ENCODE data around the gene C22orf23. TPM values are rescaled to one million over a fixed set of nuclear protein-coding genes. Genes with fewer than 3 reads are reported as not detected.
A peak's percentile ranks its signal among the peaks of the same experiment; 100 is the strongest.

C22orf23 gene
- total and polyA plus RNA-seq, 2 of the 4 experiments (the other 2 are of a cell fraction), result 0.39 to 0.54 TPM

DNA sequence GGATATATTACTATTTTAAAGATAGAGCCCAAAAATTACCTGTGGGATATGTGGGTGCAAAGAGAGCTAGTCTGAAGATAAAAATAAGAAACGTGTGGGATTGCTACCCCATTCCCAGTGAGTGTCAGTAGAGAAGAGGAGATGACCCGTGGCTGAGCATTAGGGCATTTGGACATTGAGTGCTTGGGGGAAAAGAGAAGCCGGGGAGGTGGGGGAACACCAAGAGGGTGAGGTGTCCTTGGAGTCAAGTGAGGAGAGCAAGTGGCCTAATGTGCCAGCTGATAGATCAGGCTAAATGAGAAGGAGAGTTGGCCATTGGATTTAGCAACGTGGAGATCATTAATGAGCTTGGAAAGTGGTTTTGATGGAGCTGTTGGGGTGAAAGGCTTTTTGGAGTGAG, 1.3 kb upstream of the C22orf23 start:
- no peak overlapping the region for H2BK120ac ChIP-seq (ENCODE audit: low read depth, low read length)
- in situ Hi-C loops (cut with MboI; ENCODE audit: low sequenced_read_pairs) (no loop called here), dilution Hi-C loops (cut with HindIII; ENCODE audit: low sequenced_read_pairs, unreplicated experiment) (no loop called here), intact Hi-C loops (cut with micrococcal nuclease) (no loop called here)
- H4K8ac ChIP-seq (ENCODE audit: low read depth in 2 of 2, low read length in 2 of 2), result no peak overlapping the region
- H3K14ac ChIP-seq (replicated peaks; ENCODE audit: low read depth, low read length), result no peak overlapping the region
- H3K9me3 ChIP-seq (ENCODE audit: control insufficient read depth, insufficient read depth, low read length), result no peaks in the 10 kb centered on the region
- ChIA-PET CTCF (no interaction called here), POLR2A (ENCODE audit: unreplicated experiment) (interaction anchor here (0.6 kb wide), 1 partner anchor 48 kb away, joined by 14 read pairs; no protein-coding TSS in a partner anchor)
- H3K36me3 ChIP-seq (ENCODE audit: control insufficient read depth, insufficient read depth, low read length), result peaks cover 24% of the 10 kb centered on the region
- H3K4me1 ChIP-seq (ENCODE audit: control insufficient read depth, insufficient read depth, low read length), result peaks cover 5% of the 10 kb centered on the region
- H3K27me3 ChIP-seq (ENCODE audit: control insufficient read depth, insufficient read depth, low read length), result no peaks in the 10 kb centered on the region
- H2AK9ac ChIP-seq (replicated peaks; ENCODE audit: low read depth, low read length, poor library complexity), result no peak overlapping the region
- H3K23ac ChIP-seq (ENCODE audit: low read depth, low read length), result 0 out of 2 replicates have a peak overlapping the region, but pooled peaks have one; percentile 31
- H3K9ac ChIP-seq (ENCODE audit: low read depth, low read length), result no peak overlapping the region
- no peak overlapping the region for H3K18ac ChIP-seq (ENCODE audit: low read depth, low read length)
- peaks cover 22 to 37% of the 10 kb centered on the region in 2 experiments for H3K79me1 ChIP-seq (ENCODE audit: low read depth in 1 of 2, low read length in 2 of 2)
- no peak overlapping the region for H2AFZ ChIP-seq (replicated peaks; ENCODE audit: low read length, poor library complexity)
- H3K4me3 ChIP-seq (ENCODE audit: insufficient read depth, low read depth, low read length), result no peak overlapping the region
- H4K5ac ChIP-seq (ENCODE audit: low read depth, low read length), result no peak overlapping the region
- no peak overlapping the region for H2BK20ac ChIP-seq (ENCODE audit: low read depth, low read length)
- H3K27ac ChIP-seq (ENCODE audit: insufficient read depth, low read length), result no peak overlapping the region
- H4K20me1 ChIP-seq (ENCODE audit: insufficient read depth, low read length), result no peaks in the 10 kb centered on the region; the same call in 1 of the 2 replicates
- no peak overlapping the region for H3K56ac ChIP-seq (ENCODE audit: extremely low read depth, insufficient read depth, low read length)
- H2BK5ac ChIP-seq (ENCODE audit: low read depth, low read length, poor library complexity, severe bottlenecking), result no peak overlapping the region
- DNase-seq (no peak), ATAC-seq (ENCODE audit: low read depth) (no peak)
- no TSS peak for BruUV-seq (replicated peaks)
- no peak overlapping the region for H2BK15ac ChIP-seq (ENCODE audit: low read depth, low read length)
- 74% methylated on average over 2 of the region's 4 CpGs; no CpG with 5 or more reads in 1 of the 2 experiments for WGBS, 2 experiments (ENCODE audit: extremely low coverage in 2 of 2, insufficient read length in 1 of 2)
- H3K4me2 ChIP-seq (ENCODE audit: low read depth, low read length), result peak overlapping the region; percentile 92
- peaks cover 3% of the 10 kb centered on the region for H3K9me1 ChIP-seq (ENCODE audit: insufficient read depth, low read length)
- no peak for TF ChIP-seq POLR2A (IDR thresholded peaks at IDR 0.05; ENCODE audit: low read depth, low read length)
- no peak for TF ChIP-seq NFE2L2 (IDR thresholded peaks at IDR 0.05; ENCODE audit: low read depth, low read length)
- no peak for TF ChIP-seq USF2 (IDR thresholded peaks at IDR 0.05; ENCODE audit: low read depth, low read length)
- TF ChIP-seq SMC3 (IDR thresholded peaks at IDR 0.05; ENCODE audit: low read depth, low read length), result no peak
- TF ChIP-seq RFX5 (IDR thresholded peaks at IDR 0.05; ENCODE audit: low read depth, low read length), result no peak
- TF ChIP-seq CHD1 (IDR thresholded peaks at IDR 0.05; ENCODE audit: low read depth, low read length), result no peak
- no peak for TF ChIP-seq FOS (IDR thresholded peaks at IDR 0.05; ENCODE audit: low read depth, low read length)
- no peak for TF ChIP-seq RCOR1 (IDR thresholded peaks at IDR 0.05; ENCODE audit: insufficient replicate concordance, low read length)
- TF ChIP-seq CEBPB (IDR thresholded peaks at IDR 0.05; ENCODE audit: low read depth, low read length), result no peak
- no peak for TF ChIP-seq BHLHE40 (IDR thresholded peaks at IDR 0.05; ENCODE audit: low read depth, low read length)
- TF ChIP-seq MAFK (IDR thresholded peaks at IDR 0.05; ENCODE audit: low read depth, low read length), result no peak
- TF ChIP-seq, protein P1, sequence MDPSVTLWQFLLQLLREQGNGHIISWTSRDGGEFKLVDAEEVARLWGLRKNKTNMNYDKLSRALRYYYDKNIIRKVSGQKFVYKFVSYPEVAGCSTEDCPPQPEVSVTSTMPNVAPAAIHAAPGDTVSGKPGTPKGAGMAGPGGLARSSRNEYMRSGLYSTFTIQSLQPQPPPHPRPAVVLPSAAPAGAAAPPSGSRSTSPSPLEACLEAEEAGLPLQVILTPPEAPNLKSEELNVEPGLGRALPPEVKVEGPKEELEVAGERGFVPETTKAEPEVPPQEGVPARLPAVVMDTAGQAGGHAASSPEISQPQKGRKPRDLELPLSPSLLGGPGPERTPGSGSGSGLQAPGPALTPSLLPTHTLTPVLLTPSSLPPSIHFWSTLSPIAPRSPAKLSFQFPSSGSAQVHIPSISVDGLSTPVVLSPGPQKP (IDR thresholded peaks at IDR 0.05; ENCODE audit: borderline replicate concordance, low read depth, low read length), result no peak
- no peak for TF ChIP-seq CTCF (conservative IDR thresholded peaks at IDR 0.05; ENCODE audit: low read depth, low read length)
- no peak for TF ChIP-seq MAZ (IDR thresholded peaks at IDR 0.05; ENCODE audit: borderline replicate concordance, low read depth, low read length)
- TF ChIP-seq MXI1 (IDR thresholded peaks at IDR 0.05; ENCODE audit: borderline replicate concordance, low read depth, low read length), result no peak
- TF ChIP-seq RAD21 (IDR thresholded peaks at IDR 0.05; ENCODE audit: low read length), result no peak
- H4K91ac ChIP-seq (ENCODE audit: insufficient read depth, low read depth, low read length), result no peak overlapping the region
- H3K4ac ChIP-seq (ENCODE audit: low read depth, low read length), result no peak overlapping the region
- no peak overlapping the region for H2AK5ac ChIP-seq (ENCODE audit: low read depth, low read length)
